ENCODE results near the gene TMEM171.

The TMEM171 gene

DNA sequence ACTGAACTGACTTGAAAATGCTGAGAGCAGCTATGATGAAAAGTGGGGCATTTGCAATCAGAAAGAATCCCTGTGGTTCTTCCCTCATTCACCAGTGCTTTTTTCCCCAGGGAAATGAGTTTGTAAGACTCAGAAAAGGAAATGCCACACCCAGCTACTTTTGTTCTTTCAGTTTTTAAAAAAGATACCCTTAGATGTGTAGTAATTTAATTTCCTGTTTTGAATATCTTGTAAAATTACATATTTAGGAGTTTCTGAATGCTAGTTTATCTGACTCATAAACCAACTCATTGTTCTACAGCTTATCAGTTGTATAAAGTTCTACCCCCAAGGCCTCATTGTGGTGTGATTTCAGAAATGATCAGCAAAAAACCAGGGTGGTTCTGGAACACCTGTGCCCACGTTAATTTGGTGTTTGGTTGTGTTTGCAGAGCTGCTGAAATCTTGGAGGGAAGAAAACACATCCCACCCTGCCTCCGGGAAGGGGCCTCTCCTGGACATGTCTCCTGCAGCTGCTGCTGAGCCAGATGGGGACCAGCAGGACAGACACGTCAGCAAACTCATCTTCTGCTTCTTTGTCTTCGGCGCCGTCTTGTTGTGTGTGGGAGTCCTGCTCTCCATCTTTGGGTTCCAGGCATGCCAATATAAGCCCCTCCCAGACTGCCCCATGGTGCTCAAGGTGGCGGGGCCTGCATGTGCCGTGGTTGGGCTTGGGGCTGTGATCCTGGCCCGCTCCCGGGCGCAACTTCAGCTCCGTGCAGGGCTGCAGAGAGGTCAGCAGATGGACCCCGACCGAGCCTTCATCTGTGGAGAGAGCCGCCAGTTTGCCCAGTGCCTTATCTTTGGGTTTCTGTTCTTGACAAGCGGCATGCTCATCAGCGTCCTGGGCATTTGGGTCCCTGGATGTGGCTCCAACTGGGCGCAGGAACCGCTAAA, 2.8 kb downstream of the TMEM171 start:
- DNase-seq = no peak

DNA sequence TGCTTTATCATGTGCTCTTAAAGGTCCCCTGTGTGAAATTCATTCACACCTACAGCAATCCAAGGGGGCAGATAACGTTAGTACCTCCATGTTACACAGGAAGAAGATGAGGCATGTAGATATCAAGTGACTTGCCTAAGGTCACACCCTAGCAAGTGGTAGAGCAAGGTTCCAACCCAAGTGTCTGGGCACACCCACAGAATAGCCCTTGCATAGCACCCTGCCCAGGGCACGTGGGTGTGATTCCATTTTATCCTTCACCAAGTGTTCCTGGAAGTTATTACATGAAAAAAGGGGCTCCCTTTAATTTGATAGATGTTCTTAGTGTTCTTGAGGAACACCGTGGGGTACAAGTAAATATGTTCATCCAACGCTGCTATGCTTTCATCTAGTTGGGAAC, 4.9 kb downstream of the TMEM171 start:
- DNase-seq = no peak

GRCh38 chr5:73126381-73126780, 6.0 kb downstream of the TMEM171 start:
- no peak for DNase-seq

DNA sequence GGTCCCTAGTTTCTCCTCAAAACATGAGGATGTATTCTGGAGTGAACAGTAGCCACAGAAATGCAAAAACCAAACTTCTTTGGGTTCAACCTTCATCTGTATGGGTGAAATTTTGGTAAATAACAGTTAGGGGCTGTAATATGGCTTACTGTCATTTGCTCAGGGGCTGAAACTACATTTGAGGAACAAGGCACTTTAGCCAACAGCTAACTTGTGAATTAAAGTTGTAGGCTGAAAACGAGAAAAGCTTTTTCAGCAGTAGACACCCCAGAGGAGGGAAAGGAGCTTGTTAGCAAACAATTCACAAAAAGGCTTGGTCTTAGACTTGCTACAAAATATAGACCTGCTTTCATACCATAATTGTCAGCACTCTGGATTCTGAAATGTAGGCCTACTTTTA, 6.6 kb downstream of the TMEM171 start:
- no peak for DNase-seq

GRCh38 chr5:73129143-73129542, 8.8 kb downstream of the TMEM171 start:
- DNase-seq = no peak

- no peak for DNase-seq
These were observed 10.4 kb downstream of the TMEM171 start for GRCh38 chr5:73130811-73131210.

- DNase-seq = no peak
These were observed 11.5 kb downstream of the TMEM171 start for GRCh38 chr5:73131711-73132425.

DNA sequence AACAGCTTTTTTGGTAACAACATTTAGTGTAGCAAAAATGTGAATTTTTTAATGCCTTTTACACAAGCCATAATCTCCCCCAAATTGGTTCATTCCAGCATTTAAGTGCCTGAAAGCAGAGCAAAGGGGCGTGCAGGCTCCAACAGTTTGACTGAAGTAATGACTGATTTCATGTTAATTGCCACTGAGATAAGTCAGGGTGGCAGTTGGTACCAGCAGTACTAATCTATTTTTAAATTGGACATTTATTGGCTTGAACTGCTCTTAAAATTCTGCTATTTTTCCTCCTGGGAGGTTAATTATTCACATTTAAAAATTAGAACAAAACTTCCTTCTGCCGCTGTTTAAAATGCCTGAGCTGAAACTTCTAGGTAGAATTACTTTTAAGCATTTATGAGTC, 12.4 kb downstream of the TMEM171 start:
- DNase-seq = no peak

DNA sequence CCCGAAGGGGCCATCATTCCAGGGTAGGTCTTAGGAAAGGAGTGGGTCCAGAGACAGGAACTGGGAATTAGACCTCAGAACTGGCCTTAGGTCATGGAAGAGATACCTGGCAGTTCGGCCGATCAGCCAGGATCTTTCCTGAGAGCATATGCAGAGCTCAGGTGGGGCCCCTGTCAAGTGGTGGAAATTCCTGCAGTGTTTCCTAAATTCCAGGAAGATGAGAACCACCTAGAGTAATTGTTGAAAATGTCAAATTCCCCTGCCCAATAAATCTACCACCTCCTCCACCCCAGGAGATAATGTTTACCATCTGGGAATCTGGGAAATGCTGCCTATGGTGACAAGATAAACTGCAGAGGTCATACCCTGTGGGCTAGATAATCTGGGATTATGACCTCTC, 14.6 kb downstream of the TMEM171 start:
- no peak for DNase-seq

DNA sequence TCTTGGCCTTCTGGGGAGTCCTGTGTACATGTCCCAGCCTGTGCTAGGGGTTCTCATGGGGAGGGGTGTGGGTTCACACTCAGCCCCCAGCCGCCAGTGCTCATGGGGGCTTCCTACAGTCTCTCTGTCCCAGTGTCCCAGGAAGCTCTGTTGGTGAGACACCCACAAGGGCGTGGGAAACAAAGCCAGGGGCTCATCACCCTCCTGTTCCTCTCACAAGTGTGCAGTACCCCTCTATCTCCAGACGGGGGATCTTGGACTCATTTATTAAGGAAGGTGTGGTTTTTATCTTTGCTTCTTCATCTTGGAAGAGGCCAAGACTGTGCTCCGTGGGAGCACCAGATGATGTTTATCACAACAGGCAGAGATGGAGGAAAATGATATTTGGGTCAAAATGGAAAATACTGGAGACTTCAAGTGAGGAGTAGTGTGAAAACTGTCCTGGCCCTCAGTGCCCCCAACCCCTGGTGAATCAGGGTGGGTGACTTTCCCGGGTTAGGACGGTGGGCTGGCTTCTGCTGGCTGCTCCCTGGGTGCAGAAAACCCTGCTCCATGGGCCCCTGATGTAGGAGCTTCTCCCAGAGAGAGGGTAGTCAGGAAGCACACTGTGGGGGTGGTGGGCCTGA, 15.2 kb downstream of the TMEM171 start:
- DNase-seq = no peak

DNA sequence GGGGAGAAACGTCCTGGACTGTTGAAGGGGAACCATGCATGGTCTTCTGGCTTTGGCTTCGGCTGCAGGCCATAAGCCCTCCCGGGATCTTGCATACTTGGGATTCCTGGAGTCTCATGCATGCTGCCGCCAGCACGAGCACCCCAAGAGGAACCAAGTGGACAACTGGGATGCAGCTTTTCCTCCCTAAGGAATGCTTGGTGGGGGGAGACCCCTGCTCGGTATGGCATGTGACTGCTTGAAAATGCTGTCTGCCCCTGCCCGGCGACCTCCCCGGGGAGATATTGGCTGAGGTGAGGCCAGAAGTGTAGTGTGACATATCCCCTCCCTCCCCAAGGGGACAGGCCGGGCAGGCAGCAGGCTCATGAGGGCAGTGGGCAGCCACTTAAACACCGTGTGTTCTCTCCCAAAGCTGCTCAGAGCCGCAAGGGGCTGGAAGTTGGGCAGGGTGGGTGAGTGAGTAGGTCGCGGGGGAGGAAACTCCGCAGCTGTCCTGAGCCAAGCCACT, 15.7 kb downstream of the TMEM171 start:
- no peak for DNase-seq

- DNase-seq = no peak
These were observed 17.5 kb downstream of the TMEM171 start for GRCh38 chr5:73137563-73138530.

- DNase-seq = no peak
These were observed 19.1 kb downstream of the TMEM171 start for GRCh38 chr5:73139485-73139884.

DNA sequence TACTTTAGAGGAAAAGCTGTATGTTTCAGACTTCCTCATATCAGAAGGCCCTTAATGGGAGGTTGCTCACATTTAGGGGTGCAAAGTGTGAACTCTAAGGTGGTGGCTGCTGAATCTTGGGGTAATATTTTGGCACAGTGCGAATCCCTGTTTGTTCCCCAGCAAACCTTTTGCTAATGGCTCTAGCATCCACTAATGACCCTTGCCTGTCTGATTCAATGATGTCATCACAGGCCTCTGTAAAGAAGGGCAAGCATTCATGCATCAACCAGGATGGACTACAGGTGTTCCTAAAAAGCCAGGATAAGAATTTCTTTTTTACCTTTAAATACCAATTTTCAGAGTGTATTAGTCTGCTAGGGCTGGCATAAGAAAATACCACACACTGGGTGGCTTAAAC, 20.4 kb downstream of the TMEM171 start:
- no peak for DNase-seq

GRCh38 chr5:73142035-73142434, 21.7 kb downstream of the TMEM171 start:
- no peak for DNase-seq

GRCh38 chr5:73143716-73144115, 23.3 kb downstream of the TMEM171 start:
- DNase-seq = no peak

GRCh38 chr5:73149540-73149939, 29.2 kb downstream of the TMEM171 start:
- no peak for DNase-seq

- DNase-seq = no peak
These were observed 30.5 kb downstream of the TMEM171 start for GRCh38 chr5:73150876-73151275.

DNA sequence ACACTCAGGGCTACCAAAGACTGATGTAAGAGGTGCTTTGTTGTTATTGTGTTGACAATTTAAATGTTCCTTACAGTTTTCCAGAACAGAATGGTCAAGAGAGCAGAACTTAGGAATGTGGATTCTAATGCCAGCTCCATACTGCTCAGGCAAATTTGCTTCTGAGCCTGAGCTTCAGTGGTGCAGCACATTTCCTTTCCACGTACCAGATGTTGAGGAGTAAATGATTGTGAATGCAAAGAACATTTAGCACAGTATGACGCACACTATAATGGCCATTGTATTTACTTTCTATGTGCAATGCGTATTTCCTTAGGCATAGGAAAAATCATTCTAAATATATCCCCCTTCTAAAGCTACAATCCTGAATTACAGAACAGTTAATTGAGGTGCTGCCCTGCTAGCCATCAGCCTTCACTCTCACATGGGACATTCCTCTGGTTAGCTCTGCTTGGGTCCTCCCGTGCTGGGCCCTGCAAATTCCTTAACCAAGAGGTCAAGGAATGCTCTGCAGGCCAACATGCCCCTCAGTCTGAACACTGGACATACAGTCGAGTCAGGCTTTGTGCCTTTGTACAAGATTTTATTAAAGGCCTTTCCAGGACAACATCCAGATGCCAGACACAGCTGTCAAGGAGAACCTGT, 31.5 kb downstream of the TMEM171 start:
- no peak for DNase-seq

DNA sequence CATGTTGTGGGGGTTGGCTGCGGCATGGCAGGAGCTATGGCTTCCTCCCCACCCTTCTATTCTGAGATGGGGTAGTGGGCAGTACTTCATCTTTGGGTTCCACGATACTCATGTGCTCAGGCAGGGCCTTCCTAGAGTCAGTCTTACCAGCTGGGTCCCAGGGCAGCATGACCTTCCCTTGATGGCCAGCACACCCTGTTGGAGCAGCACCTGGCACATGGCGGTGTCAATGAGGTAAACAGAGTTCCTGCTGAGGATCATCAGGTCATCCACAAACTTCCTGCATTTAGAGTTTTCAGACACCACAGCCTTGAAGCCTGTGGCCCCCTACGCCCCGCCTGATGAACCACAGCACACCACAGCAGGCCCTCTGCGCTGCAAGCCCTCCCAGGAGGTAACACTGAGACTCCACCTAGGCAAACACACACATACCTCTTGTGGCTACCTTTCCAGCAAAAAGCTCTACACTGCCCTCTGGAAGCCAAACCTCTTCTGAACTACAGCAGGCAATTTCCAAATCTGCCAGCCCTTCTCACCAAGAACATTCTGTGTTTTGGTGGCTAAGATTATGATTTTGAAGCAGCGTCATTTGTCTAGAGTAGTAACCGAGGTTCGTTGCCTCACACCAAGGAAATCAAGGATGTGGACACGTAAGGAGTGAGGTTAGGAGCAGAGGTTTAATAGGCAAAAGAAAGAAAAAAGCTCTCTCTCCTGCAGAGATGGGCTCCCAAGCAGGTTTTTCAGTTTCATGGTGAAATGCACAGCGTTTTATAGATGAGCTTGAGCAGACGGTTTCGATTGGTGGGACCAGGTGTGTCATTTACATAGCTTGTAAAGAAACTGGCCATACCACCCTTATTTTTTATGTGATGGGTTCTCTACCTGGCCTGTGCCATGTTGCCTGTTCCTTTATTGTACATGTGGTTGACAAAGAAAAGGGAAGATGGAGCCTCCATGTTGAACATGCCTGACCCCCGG, 32.3 kb downstream of the TMEM171 start:
- no peak for DNase-seq
